ENCODE results near the gene PSMA5.
A peak's percentile ranks its signal among the peaks of the same experiment; 100 is the strongest.
"Not testable (repeated sequence)": the region's sequence is repeated elsewhere in the genome, so short reads cannot be mapped to it uniquely, and the experiment has no call there.

Gene PSMA5

GRCh38 chr1:109427171-109427467 is 871 bp upstream of the PSMA5 start:
- no peak for DNase-seq

DNA sequence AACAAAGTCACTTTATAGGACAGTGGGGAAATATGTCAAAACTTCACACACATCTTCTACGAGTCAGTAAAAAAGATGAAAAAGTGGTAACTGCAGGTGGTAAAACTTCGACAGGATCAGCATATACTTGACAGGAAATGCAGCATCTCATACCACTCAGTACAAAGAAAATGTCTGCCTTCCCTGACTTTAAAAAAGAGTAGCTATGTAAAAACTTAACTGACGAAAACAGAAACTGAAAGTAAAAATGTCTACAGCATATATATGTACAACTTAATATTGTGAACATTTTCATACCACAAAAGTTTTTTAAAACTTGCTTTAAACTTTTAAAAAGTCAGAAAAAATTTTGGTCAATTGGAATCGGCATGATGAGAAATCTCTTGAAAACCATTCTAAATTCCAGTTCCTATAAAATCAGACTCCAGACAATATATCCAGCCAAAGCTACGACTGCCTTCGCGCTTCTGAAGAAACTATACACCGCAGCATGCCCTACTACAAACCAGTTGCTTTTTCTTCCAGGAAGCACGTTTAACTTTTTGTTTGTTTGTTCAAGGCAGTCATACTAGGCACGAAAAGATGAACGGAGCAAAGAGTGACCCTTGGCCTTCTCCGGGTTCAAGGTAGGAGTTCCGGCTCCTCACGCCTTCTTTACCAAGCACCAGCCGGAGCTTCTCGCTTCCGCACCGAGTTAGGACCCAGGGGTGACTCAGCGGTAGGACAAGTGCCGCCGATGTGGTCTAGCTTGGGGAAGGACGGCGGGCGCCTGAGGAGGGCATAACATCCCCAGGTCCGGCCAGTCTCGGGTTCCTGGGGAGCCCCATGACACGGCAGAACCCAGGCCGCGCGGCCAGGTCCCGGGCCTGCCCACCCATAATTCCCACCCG is 612 bp downstream of the PSMA5 start:
- DNase-seq = no peak

DNA sequence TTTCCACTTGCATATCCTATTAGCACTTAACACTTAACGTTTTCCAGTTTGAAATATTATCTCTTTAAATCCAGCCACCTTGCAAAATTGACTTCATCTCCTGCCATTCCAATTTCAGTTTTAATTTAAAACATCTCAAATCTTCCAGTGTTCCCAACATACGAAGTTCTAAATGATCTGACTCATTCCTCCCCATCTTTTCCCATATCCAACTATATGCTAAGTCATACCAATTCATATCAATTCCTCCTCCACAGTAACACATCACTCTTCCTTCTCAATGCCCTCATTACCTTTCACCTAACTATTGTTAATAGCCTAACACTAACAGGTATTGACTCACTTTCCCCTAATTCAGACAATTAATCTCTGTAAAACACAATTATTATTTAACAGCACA is 2.8 kb downstream of the PSMA5 start:
- DNase-seq = no peak

GRCh38 chr1:109412551-109412950 is 13.7 kb downstream of the PSMA5 start:
- no peak for DNase-seq

- DNase-seq = no peak
These were observed 21.4 kb downstream of the PSMA5 start for GRCh38 chr1:109404838-109405237.

DNA sequence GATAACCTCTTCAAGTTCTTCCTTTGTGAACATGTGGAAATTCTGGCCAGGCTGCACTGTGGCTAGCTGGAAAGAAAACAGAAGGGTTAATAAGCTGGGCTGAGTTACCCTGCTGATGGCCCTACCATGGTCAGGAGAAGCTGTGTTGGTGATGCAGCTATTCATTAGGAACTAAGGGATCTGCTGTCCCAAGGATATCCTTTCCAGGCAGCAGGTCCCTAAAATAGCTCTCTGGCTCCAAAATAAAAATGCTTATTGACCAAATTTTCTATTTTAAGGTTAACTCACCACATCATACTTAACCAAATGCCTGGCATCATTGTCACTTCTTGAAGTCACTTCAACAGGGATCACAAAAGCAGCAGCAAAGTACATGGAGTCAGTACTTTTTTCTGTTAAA is 24.2 kb downstream of the PSMA5 start:
- DNase-seq = no peak

GRCh38 chr1:109400035-109400655 is 26.1 kb downstream of the PSMA5 start:
- no peak for DNase-seq

GRCh38 chr1:109399326-109399957 is 26.8 kb downstream of the PSMA5 start:
- DNase-seq = peak; percentile 7

- DNase-seq = no peak
These were observed 27.7 kb downstream of the PSMA5 start for GRCh38 chr1:109398343-109399225.

DNA sequence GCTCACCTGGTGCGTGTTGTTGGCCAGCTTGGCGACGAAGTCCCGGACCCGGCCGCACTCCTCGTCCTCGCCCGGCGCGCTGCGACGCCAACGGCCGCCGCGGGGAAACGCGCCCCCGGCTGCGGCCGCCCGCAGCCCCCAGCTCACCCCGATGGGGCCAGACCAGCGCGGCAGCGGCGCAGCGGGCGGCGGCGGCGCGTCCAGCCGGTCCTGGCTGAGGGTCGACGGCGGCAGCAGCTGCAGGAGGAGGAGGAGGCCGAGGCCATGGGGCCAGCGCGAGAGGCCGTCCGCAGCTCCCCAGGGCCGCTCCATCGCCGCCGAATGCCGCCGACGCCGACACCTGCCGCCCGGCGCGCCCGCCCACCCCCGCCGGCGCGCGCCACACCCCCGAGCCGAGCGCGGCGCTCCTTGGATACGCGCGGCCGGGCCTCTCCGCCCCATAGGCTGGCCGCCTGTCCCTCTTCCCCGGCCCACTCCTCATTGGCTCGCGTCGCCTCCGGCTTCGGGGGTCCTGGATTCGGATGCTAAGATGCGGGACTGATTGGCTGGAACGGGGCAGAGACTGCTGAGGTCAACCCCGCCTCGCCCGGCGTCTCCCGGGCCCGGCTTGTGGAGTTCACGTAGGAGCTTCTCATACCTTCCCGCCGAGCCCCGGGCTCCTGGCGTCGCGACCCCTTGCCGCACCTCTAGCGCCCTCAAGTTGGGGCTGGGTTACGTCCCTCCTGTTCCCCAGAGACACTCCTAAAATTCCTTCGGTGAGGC is 28.5 kb downstream of the PSMA5 start, which contains the start of gene SORT1:
TSS of gene SORT1 (minus strand) at position 338 of the 762 bp plus-strand sequence. CDS start at position 312, 26 bp downstream.
- DNase-seq = peak; percentile 55

DNA sequence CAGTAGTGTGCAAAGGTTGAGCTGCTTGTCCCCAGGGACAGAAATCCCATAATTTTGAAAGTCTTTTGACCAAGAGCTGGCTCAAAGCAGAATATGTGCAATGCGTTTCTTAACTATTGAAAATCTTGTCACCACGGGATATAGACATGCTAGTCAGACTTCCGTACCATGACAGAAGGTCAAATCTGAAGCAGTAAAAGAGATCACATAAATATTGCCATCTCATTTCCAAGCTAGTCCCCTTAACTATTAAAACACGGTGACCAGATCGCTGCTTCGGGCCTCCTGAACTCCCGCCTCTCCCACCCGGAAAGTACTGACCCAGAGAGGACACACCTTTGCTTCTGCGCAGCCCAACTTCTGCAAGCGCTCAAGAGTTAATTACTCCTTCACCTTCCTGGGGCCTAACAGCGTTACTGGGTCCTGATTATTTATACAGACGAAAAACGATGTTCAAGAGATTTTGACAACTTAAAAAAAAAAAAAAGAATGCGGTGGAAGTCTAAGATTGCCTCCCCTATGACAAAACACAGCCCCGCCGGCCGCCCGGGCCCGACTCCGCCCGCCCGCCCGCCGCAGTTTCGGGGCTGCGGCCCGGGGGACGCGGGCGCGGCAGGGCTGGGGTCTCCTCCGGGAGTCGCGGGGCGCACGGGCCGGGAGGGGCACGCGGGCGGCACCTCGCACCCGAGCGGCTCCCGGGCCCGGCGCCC is 29.2 kb downstream of the PSMA5 start:
- no peak for DNase-seq

- DNase-seq = no peak
These were observed 29.8 kb downstream of the PSMA5 start for GRCh38 chr1:109396513-109396839.

GRCh38 chr1:109395602-109396512 is 30.4 kb downstream of the PSMA5 start:
- DNase-seq = no peak

GRCh38 chr1:109395282-109395599 is 31.0 kb downstream of the PSMA5 start:
- DNase-seq = not testable (repeated sequence)

DNA sequence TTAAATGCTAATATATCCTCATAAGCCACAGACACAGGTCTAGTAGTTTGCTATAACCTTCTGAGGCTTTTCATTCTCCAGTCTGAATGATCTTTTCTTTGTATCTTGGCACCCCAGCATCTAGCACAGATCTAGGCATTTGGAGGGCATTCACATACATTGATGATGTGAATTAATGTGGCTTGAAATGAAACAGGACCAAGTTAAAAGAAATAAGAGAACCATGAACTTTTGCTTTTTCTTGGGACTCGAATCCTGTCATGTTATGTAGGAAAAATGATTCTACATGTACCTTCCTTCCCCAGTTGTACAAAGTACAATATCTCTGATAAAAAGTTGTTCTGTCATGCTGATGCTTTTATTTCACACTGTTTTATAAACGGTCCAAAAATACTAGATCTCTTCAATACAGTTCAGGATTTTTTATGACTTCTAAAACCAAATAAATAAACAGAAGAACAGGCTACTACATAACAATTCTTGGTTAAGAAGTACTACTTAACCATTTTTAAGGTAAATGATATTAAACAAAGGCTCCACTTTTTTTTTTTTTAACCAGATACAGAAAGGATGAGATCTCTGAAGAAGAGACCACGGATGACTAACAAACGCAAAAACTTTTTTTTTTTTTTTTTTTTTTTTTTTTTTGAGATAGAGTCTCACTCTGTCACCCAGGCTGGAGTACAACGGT is 31.5 kb downstream of the PSMA5 start:
- DNase-seq = no peak

- no peak for DNase-seq
These were observed 32.5 kb downstream of the PSMA5 start for GRCh38 chr1:109393617-109394233.

GRCh38 chr1:109392788-109393616 is 33.2 kb downstream of the PSMA5 start:
- DNase-seq = no peak

DNA sequence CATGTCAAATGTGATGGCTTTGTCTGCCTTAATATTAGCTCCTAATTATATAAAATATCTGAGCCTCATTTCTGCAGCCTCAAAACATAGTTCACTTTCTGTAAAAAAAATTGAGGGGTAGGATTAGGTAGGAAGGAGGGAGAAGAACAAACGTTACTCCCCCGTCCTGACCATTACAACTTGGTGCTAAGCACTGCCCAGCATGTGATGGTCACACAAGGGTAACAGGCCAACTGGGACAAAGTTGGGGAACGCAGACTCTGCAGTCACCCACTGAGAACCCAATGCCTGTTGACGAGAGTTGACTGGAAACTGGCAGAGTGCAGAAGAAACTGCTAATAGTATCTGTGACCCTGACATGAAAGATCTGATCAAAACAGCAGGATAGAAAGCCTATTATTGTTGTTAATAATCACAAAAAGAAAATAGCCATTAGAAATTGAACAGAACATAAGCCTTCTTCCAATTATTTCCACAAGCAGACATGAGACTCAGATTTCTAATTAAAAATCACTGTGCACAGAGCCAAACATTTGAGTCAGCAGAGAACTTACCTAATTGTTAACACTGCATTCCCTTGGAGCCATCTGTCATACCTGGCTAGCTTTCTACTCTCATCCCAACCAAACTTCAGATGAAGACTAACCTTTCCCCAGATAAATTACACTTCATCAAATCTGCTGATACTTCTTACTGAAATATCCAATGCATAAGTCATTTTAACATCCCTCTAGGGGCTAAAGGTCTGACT is 34.0 kb downstream of the PSMA5 start:
- no peak for DNase-seq
